PC-9 (cell line): ENCODE results near the gene G6PC3. TPM values are rescaled to one million over a fixed set of nuclear protein-coding genes. Genes with fewer than 3 reads are reported as not detected.

ENCODE experiments used
- BruUV-seq: library from RNA; stranded (reverse); fragments of 400-500 nt; replicated peaks from 2 replicates; lab custom pipeline; 2021; lab: Mats Ljungman, UMichigan
- CTCF ChIA-PET: fragments of 300-600 bp; sonication (Branson Sonifier 250); formaldehyde crosslinking; loops from one replicate; lab custom pipeline; 2022; ENCODE audit warnings: antibody characterized with exemption; lab: Charles Lee
- POLR2A ChIA-PET: fragments of 300-600 bp; sonication (Branson Sonifier 250); formaldehyde crosslinking; loops from one replicate; lab custom pipeline; 2022; ENCODE audit warnings: antibody characterized with exemption; ENCODE audit not compliant: unreplicated experiment; lab: Charles Lee
- DNase-seq, 2 experiments: peaks; one replicate each; pipeline versions ENCODE4 v3.0.0 to v3.0.0-alpha.2; 2015 to 2022; ENCODE audit warnings: mixed read lengths in 1 of 2
- H2AFZ ChIP-seq: fragments of 200-600 bp; sonication (generic); 2 replicates; pipeline ENCODE4 v1.8.1; 2017; ENCODE audit warnings: antibody characterized with exemption
- H3F3A ChIP-seq: fragments of 200-600 bp; sonication (generic); 2 replicates; pipeline ENCODE4 v1.8.1; 2017; ENCODE audit warnings: antibody characterized with exemption, mild to moderate bottlenecking, low read depth; ENCODE audit not compliant: insufficient read depth
- H3K27ac ChIP-seq: fragments of 200-600 bp; sonication (generic); 2 replicates; pipeline ENCODE4 v1.6.1; 2016; ENCODE audit warnings: mixed run types
- H3K27me3 ChIP-seq: fragments of 200-600 bp; sonication (generic); 2 replicates; pipeline ENCODE4 v1.6.1; 2016; ENCODE audit warnings: low read depth, mixed run types; ENCODE audit not compliant: insufficient read depth
- H3K36me3 ChIP-seq: fragments of 200-600 bp; sonication (generic); 2 replicates; pipeline ENCODE4 v1.6.1; 2016; ENCODE audit warnings: low read depth, mixed run types
- H3K4me1 ChIP-seq: fragments of 200-600 bp; sonication (generic); replicated peaks from 2 replicates; pipeline ENCODE4 v1.6.1; 2016; ENCODE audit warnings: mixed run types; ENCODE audit not compliant: insufficient read depth
- H3K4me2 ChIP-seq: fragments of 200-600 bp; sonication (generic); 2 replicates; pipeline ENCODE4 v1.6.1; 2017; ENCODE audit warnings: mixed run types
- H3K4me3 ChIP-seq: fragments of 200-600 bp; sonication (generic); 2 replicates; pipeline ENCODE4 v1.6.1; 2016; ENCODE audit warnings: mixed run types
- H3K79me2 ChIP-seq: fragments of 200-600 bp; sonication (generic); 2 replicates; pipeline ENCODE4 v1.6.1; 2017; ENCODE audit warnings: low read depth, mixed run types
- H3K9me2 ChIP-seq: fragments of 200-600 bp; sonication (generic); 2 replicates; pipeline ENCODE4 v1.8.1; 2017; ENCODE audit warnings: mild to moderate bottlenecking; ENCODE audit not compliant: insufficient read depth
- H3K9me3 ChIP-seq: fragments of 200-600 bp; sonication (generic); 2 replicates; pipeline ENCODE4 v1.8.1; 2016; ENCODE audit warnings: low read depth; ENCODE audit not compliant: insufficient read depth
- H4K20me1 ChIP-seq: fragments of 200-600 bp; sonication (generic); 2 replicates; pipeline ENCODE4 v1.8.1; 2017; ENCODE audit not compliant: insufficient read depth
- CTCF ChIP-seq: fragments of 200-600 bp; sonication (generic); conservative IDR thresholded peaks from 2 replicates; pipeline ENCODE4 v1.6.1; 2017; ENCODE audit warnings: mixed run types, antibody characterized with exemption, mild to moderate bottlenecking, moderate library complexity
- EZH2 ChIP-seq: fragments of 200-600 bp; sonication (generic); IDR thresholded peaks from 2 replicates; pipeline ENCODE4 v1.8.0; 2017; ENCODE audit warnings: antibody characterized with exemption, low read depth
- intact Hi-C: fragments of 100-400 bp; cut with micrococcal nuclease; formaldehyde crosslinking; loops from one replicate; pipeline ENCODE4 v1.10.0; 2022; ENCODE audit not compliant: unreplicated experiment
- total RNA-seq: library from RNA; stranded (reverse); gene quantifications from 2 replicates; pipeline ENCODE4 v1.2.3, GENCODE V29; 2021

Gene G6PC3
- total RNA-seq, 1 experiment from 2014 or later = 69.3 TPM

- no peak overlapping the region for H3K27ac ChIP-seq
- intact Hi-C loops = no loop called here
- no peak overlapping the region for H3K4me2 ChIP-seq
- CTCF ChIA-PET = interaction anchor here (0.6 to 1.6 kb wide), 5 partner anchors 23 to 671 kb away, joined by 3 to 8 read pairs (median 4); no protein-coding TSS in a partner anchor
- TF ChIP-seq EZH2 = no peak
- TF ChIP-seq CTCF = no peak
- no peaks in the 10 kb centered on the region for H3K27me3 ChIP-seq
- peaks cover 94% of the 10 kb centered on the region for H3K79me2 ChIP-seq
- H3K4me1 ChIP-seq = peaks cover 12% of the 10 kb centered on the region; the same call in 1 of the 2 replicates
- no peak overlapping the region for H2AFZ ChIP-seq
- H4K20me1 ChIP-seq = peaks cover 56% of the 10 kb centered on the region
- H3K4me3 ChIP-seq = no peak overlapping the region
- POLR2A ChIA-PET = interaction anchor here (0.6 kb wide), 1 partner anchor 386 kb away, joined by 7 read pairs; no protein-coding TSS in a partner anchor
- peaks cover 52% of the 10 kb centered on the region; the same call in 1 of the 2 replicates for H3F3A ChIP-seq
- no TSS peak for BruUV-seq
- H3K9me3 ChIP-seq = no peaks in the 10 kb centered on the region
- no peaks in the 10 kb centered on the region for H3K9me2 ChIP-seq
- no peak for DNase-seq
- H3K36me3 ChIP-seq = peaks cover 37% of the 10 kb centered on the region
Observed at GRCh38 chr17:44061446-44061845, 9.1 kb upstream of the G6PC3 start.

- H3K4me2 ChIP-seq = no peak overlapping the region
- no peak overlapping the region for H3K4me3 ChIP-seq
- peaks cover 34% of the 10 kb centered on the region for H3K36me3 ChIP-seq
- TF ChIP-seq CTCF (no peak), EZH2 (no peak)
- ChIA-PET POLR2A (no interaction called here), CTCF (no interaction called here)
- H3K79me2 ChIP-seq = peaks cover 85% of the 10 kb centered on the region
- no peak overlapping the region for H2AFZ ChIP-seq
- H3K9me2 ChIP-seq = no peaks in the 10 kb centered on the region
- peaks cover 22% of the 10 kb centered on the region for H3K4me1 ChIP-seq
- no peaks in the 10 kb centered on the region for H3K9me3 ChIP-seq
- no peak for DNase-seq
- intact Hi-C loops = no loop called here
- H3K27me3 ChIP-seq = no peaks in the 10 kb centered on the region
- BruUV-seq = no TSS peak
- H4K20me1 ChIP-seq = peaks cover 55% of the 10 kb centered on the region
- H3K27ac ChIP-seq = no peak overlapping the region
- peaks cover 58% of the 10 kb centered on the region; the same call in 1 of the 2 replicates for H3F3A ChIP-seq
Observed at GRCh38 chr17:44062871-44063270, 7.7 kb upstream of the G6PC3 start.

GRCh38 chr17:44063704-44064639 is 6.6 kb upstream of the G6PC3 start:
- Histone ChIP-seq H3K4me1 (peaks cover 22% of the 10 kb centered on the region), H3K27me3 (no peaks in the 10 kb centered on the region), H3K4me2 (no peak overlapping the region; the same call in 1 of the 2 replicates), H2AFZ (no peak overlapping the region), H3K27ac (no peak overlapping the region), H3K36me3 (peaks cover 30% of the 10 kb centered on the region), H3K9me3 (no peaks in the 10 kb centered on the region), H3K4me3 (no peak overlapping the region), H3K79me2 (peaks cover 77% of the 10 kb centered on the region), H3K9me2 (no peaks in the 10 kb centered on the region), H3F3A (peaks cover 55% of the 10 kb centered on the region; the same call in 1 of the 2 replicates), H4K20me1 (peaks cover 47% of the 10 kb centered on the region)
- TF ChIP-seq CTCF = no peak
- TF ChIP-seq EZH2 = no peak
- DNase-seq = no peak
- intact Hi-C loops = no loop called here
- ChIA-PET POLR2A (interaction anchor here (0.6 kb wide), 2 partner anchors 20 to 721 kb away, joined by 4 to 5 read pairs; no protein-coding TSS in a partner anchor), CTCF (interaction anchor here (0.7 kb wide), 1 partner anchor 1302 kb away, joined by 3 read pairs; no protein-coding TSS in a partner anchor)
- BruUV-seq = no TSS peak
